ENCODE measurements around the gene RALGPS1.
"Not testable (repeated sequence)": the region's sequence is repeated elsewhere in the genome, so short reads cannot be mapped to it uniquely, and the experiment has no call there.

RALGPS1 gene

GRCh38 chr9:127137640-127138360 is 223.2 kb downstream of the RALGPS1 start:
- no peak for DNase-seq (ENCODE audit: low read depth)

- no peak for DNase-seq (ENCODE audit: low read depth)
Measured at GRCh38 chr9:127138444-127138843, 223.9 kb downstream of the RALGPS1 start.

GRCh38 chr9:127139071-127139731 is 224.6 kb downstream of the RALGPS1 start:
- DNase-seq (ENCODE audit: low read depth), result no peak

- DNase-seq (ENCODE audit: low read depth), result no peak
Measured at GRCh38 chr9:127139775-127140174, 225.2 kb downstream of the RALGPS1 start.

- no peak for DNase-seq (ENCODE audit: low read depth)
Measured at GRCh38 chr9:127140181-127140580, 225.6 kb downstream of the RALGPS1 start.

- DNase-seq (ENCODE audit: low read depth), result no peak
Measured at GRCh38 chr9:127140842-127141675, 226.5 kb downstream of the RALGPS1 start.

- DNase-seq (ENCODE audit: low read depth), result no peak
Measured at GRCh38 chr9:127142291-127142690, 227.7 kb downstream of the RALGPS1 start.

GRCh38 chr9:127142931-127143464 is 228.4 kb downstream of the RALGPS1 start:
- DNase-seq (ENCODE audit: low read depth), result no peak

GRCh38 chr9:127143920-127144465 is 229.4 kb downstream of the RALGPS1 start:
- no peak for DNase-seq (ENCODE audit: low read depth)

- DNase-seq (ENCODE audit: low read depth), result no peak
Measured at GRCh38 chr9:127144670-127145445, 230.3 kb downstream of the RALGPS1 start.

- DNase-seq (ENCODE audit: low read depth), result not testable (repeated sequence)
Measured at GRCh38 chr9:127146841-127147240, 232.3 kb downstream of the RALGPS1 start.

- no peak for DNase-seq (ENCODE audit: low read depth)
Measured at GRCh38 chr9:127147251-127147650, 232.7 kb downstream of the RALGPS1 start.

- no peak for DNase-seq (ENCODE audit: low read depth)
Measured at GRCh38 chr9:127148014-127148413, 233.4 kb downstream of the RALGPS1 start.

GRCh38 chr9:127149010-127149409 is 234.4 kb downstream of the RALGPS1 start:
- DNase-seq (ENCODE audit: low read depth), result no peak

GRCh38 chr9:127149463-127150390 is 235.1 kb downstream of the RALGPS1 start:
- DNase-seq (ENCODE audit: low read depth), result no peak

- DNase-seq (ENCODE audit: low read depth), result no peak
Measured at GRCh38 chr9:127153501-127153900, 238.9 kb downstream of the RALGPS1 start.

GRCh38 chr9:127154003-127154389 is 239.4 kb downstream of the RALGPS1 start:
- no peak for DNase-seq (ENCODE audit: low read depth)

GRCh38 chr9:127154390-127155191 is 240.0 kb downstream of the RALGPS1 start:
- DNase-seq (ENCODE audit: low read depth), result no peak

- DNase-seq (ENCODE audit: low read depth), result no peak
Measured at GRCh38 chr9:127155314-127155960, 240.9 kb downstream of the RALGPS1 start.

Data from CMK (cell line).